ENCODE results near the gene SLC26A8.
A peak's percentile ranks its signal among the peaks of the same experiment; 100 is the strongest.
"Not testable (repeated sequence)": the region's sequence is repeated elsewhere in the genome, so short reads cannot be mapped to it uniquely, and the experiment has no call there.

The SLC26A8 gene

DNA sequence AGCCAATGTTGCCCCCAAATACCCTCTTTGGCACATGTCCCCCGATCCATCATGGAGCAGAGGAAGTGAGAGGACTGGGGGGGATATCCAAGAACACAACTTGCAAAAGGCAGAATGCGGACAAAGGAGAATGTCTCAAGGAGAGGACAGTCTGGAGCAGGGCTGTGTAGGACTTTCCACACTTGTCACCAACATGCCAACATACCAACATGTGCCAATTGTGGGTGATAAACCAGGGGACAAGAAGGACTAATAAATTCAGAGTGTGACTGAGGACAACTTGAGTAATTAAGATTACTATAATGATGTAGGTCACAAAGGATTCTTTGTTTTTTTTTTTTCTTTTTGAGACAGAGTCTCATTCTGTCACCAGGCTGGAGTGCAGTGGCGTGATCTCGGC lies 8.8 kb downstream of the SLC26A8 start:
- DNase-seq (ENCODE audit: low spot score) = no peak

DNA sequence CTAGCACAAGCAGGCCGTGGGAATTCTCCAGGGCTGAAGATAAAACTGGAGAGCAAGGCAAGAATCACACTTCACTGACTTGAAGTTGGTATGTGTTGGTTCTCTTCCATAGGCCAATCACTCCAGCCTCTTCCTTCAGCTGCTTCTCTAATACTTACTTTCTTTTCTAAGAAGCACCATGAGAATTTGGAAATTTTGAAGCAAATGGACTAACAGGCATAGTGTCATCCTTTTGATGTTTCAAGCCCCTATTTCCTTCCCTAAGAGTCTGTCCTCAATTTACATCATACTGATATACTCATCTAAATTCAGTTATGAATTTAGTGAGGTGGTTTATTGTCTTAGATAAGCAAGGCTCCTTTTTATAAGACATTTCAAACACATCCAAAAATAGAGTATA lies 24.0 kb downstream of the SLC26A8 start:
- no peak for DNase-seq (ENCODE audit: low spot score)

GRCh38 chr6:35993150-35993549 lies 31.3 kb downstream of the SLC26A8 start:
- DNase-seq (ENCODE audit: low spot score) = no peak

- not testable (repeated sequence) for DNase-seq (ENCODE audit: low spot score)
These were observed 36.4 kb downstream of the SLC26A8 start for GRCh38 chr6:35988047-35988446.

GRCh38 chr6:35984701-35985100 lies 39.7 kb downstream of the SLC26A8 start:
- DNase-seq (ENCODE audit: low spot score) = no peak

DNA sequence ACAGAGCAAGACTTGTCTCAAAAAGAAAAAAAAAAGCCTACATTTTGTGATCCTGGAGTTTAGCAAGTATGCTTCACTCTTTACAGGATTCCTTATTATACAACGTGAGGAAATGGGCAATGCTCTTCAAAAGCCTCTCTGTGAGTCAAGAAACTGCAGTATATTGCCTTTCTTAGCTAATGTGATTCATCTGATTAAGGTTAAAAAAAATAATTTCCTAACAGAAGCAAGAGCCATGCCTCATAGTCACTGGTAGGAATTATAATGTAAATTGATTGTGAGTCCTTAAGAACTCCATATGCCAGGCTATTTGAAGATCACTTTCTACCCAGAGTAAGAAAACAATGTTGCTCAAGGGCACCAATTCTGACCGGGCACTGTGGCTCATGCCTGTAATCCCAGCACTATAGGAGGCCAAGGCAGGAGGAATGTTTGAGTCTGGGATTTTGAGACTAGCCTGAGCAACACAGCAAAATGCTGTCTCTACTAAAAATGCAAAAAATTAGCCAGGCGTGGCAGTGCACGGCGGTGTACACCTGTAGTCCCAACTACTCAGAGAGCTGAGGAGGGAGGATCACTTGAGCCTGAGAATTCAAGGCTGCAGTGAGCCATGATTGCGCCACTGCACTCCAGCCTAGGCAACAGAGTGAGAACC lies 43.3 kb downstream of the SLC26A8 start:
- no peak for DNase-seq (ENCODE audit: low spot score)

DNA sequence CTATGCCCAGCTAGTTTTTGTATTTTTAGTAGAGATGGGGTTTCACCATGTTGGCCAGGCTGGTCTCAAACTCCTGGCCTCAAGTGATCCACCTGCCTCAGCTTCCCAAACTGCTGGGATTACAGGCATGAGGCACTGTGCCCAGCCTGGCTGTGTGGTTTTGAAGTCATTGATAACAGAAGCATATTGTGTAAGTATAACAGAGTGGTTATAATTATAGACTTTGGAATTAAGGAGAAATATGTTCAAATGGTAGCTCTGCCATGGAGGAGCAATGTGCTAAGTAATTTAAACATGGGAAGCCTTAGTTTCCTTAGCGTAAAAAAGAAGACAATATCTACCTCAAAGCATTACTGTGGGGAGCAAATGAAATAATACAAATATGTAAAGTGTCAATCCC lies 44.3 kb downstream of the SLC26A8 start:
- DNase-seq (ENCODE audit: low spot score) = not testable (repeated sequence)

DNA sequence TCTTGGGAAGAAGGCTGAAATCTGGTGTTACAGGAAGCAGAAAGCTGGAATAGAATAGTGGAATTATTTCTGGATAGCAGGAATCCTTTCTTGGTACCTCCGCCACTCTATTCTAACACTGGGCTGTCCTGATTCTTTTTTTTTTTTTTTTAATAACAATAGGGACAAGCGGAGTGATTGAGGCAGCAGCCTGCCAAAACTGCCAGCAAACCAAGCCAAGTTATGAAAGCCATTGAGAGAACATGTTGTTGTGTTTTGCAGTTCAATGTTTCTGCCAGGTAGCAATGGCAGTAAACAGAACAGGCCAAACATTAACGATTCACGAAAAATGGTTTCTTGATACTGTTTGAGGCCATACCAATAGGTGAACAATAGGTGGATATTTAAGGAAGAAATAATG lies 47.1 kb downstream of the SLC26A8 start:
- DNase-seq (ENCODE audit: low spot score) = no peak

DNA sequence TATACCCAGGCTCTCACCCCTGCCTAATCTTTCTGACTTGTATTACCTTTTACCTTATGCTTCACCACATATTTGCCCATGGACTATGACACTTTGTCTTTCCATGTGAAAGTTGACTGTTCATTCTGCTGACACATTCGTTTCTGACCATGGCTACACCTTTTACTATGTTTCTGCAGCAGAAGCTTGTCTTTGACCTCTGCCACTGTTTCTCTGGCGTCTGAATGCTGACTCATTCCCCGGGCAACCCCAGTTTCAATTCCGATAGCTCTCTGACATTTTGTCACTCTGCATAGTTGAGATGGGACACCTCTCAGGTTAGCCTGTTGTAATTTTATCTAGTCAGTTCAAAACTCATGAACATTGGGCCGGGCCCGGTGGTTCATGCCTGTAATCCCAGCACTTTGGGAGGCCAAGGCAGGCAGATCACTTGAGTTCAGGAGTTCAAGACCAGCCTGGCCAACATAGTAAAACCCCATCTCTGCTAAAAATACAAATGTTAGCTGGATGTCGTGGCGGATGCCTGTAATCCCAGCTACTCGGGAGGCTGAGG lies 50.7 kb downstream of the SLC26A8 start:
- no peak for DNase-seq (ENCODE audit: low spot score)

- no peak for DNase-seq (ENCODE audit: low spot score)
These were observed 51.7 kb downstream of the SLC26A8 start for GRCh38 chr6:35972471-35973367.

- DNase-seq (ENCODE audit: low spot score) = peak; percentile 58
These were observed 54.3 kb downstream of the SLC26A8 start for GRCh38 chr6:35970181-35970580.

DNA sequence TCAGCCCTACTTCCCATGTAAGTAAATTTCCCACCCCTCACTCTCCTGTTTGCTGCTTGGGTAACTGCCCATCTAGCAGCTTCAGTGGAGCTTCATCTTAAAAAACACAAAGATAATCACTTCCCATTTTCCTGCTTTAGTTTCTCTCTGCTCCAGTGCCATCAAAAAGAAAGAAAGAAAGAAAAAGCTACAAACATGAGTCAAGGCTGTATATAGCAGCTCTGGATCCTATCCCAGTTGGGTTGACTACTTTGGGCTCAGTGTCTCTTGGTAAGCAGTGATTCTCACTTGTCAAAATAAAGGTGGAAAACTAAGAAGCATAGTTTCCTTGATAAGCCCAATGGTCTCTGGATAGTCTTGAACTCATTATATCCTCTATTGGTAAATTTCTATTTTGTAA lies 54.8 kb downstream of the SLC26A8 start:
- DNase-seq (ENCODE audit: low spot score) = no peak

DNA sequence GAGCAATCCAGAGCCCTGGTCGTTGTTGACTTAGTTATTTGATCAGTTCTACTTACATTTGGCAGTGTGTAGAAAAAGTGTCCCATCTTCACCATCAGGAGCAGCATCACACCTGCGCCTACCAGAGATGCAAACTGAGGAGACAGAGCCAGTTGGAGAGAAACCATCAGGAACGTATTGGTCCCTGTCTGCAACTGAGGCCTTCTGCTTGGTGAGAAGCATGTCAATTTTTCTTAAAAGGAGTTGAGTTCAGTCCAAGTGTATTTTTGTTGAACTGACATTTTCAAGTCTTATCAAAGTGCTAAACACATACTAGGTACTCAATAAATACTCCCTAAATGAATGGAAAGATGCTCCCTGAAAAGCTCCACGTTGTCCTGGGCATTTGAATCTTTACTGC lies 55.6 kb downstream of the SLC26A8 start:
- DNase-seq (ENCODE audit: low spot score) = no peak

DNA sequence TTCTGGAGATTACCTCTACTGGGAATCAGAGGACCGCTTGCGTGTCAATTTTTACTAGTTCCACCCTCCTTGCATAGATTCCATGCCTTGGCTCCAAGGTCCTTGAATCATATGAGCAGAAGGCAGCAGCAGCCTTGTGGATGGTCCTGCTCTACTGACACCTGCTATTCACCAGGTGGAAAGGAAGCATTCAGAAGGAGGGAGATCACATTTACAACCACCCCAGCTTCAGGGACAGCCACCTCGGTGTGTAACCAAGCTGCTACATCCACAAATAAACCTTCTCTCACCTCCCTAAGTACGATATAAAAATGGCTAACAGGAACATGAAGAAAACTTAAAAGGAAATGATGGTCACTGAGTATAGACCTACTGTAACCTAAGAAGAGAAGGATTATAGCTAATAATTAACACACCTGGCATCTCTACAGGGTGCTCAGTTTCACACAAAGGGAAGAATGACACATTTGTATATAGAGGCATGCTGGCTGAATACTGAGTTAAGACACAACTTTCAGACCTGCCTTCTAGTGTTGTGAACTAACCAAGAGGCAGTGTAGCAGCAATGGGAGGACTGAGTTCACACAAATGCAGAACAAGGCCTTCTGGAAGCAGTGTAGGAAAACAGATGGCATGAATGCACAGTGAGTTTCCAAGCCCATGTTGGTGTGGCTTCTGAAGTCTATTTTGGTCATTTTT lies 57.2 kb downstream of the SLC26A8 start:
- no peak for DNase-seq (ENCODE audit: low spot score)

GRCh38 chr6:35962779-35963560 lies 61.5 kb downstream of the SLC26A8 start:
- no peak for DNase-seq (ENCODE audit: low spot score)

- DNase-seq (ENCODE audit: low spot score) = no peak
These were observed 64.3 kb downstream of the SLC26A8 start for GRCh38 chr6:35960187-35960586.

- DNase-seq (ENCODE audit: low spot score) = no peak
These were observed 68.5 kb downstream of the SLC26A8 start for GRCh38 chr6:35955970-35956369.

DNA sequence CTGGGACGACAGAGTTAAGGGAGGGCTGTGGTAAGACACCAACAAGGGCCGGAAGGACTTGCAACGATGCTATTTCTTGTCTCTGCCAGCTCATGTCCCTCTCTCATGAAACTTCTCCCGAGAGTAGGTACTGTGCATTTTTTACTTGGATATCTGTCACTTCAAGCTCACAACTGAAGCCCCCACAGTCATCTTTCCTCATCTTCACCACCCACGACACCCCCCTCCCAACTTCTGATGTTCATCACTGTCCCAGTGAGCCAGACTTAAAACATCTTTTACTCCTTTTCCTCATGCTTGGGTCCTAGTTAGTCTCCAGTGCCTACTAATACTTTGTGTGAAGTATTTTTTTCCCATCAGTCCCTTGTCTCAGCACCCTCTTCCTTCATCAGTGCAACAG lies 68.9 kb downstream of the SLC26A8 start:
- no peak for DNase-seq (ENCODE audit: low spot score)

DNA sequence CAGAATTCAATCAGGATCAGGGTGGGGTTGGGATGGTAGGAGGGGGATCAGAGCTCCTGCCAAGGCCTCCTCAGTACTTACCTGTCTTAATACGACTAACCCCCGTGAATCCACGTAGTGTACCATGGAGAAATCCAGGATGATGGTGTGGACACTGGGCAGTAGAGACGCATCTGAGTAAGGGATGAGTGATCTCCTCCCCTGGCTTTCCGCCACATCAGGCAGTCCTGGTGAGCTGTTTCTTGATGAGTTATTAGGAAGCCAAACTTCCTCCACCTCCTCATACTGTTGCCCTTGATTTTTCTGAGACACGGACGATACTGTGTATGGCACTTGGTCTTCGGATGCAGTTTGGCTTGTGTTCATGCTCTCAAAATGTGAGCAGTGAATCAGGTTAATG lies 69.4 kb downstream of the SLC26A8 start:
- DNase-seq (ENCODE audit: low spot score) = no peak

GRCh38 chr6:35954333-35954732 lies 70.1 kb downstream of the SLC26A8 start:
- no peak for DNase-seq (ENCODE audit: low spot score)

DNA sequence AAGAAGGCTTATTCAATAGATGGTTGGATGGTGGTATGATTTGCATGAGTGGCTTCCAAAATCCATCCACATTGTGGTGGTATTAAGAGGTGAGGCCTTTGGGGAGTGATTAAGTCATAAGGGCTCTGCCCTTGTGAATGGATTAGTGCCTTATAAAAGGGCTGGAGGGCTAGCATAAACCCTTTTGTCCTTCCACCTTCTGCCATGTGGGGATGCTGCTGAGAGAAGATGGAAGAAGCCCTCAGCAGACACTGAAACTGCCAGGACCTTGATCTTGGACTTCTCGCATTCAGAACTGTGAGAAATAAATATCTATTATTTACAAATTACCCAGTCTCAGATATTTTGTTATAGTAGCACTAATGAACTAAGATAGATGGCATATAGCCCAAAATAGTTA lies 75.7 kb downstream of the SLC26A8 start:
- no peak for DNase-seq (ENCODE audit: low spot score)

DNA sequence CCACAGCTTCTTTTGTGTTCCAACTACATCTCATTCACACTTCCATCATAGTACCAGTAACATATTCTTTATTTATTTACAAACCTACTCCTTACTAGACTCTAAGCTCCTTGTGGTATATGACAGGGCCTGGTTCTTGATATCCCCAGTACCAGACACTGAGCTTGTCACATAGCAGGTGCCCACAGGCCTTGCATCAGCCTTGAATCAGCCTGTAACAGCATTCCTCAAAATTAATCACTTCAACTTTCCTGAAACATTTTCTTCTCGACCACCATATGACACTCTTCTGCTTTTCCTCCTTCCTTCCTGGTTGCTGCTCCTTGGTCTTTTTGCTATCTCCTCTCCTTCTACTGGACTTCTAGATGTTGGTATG lies 78.8 kb downstream of the SLC26A8 start:
- DNase-seq (ENCODE audit: low spot score) = peak; percentile 29

All from AG08396 (cell line).